HG02642 (cell line): ENCODE data around the gene ABR.
"Not testable (repeated sequence)": the region's sequence is repeated elsewhere in the genome, so short reads cannot be mapped to it uniquely, and the experiment has no call there.

Source experiments
- ATAC-seq: cut with Tn5 transposase; IDR thresholded peaks from one replicate; pipeline ENCODE4 v1.9.1; 2021; ENCODE audit warnings: mild to moderate bottlenecking; ENCODE audit not compliant: unreplicated experiment, poor library complexity

The ABR gene

GRCh38 chr17:1154704-1155103, 25.1 kb downstream of the ABR start:
- no peak for ATAC-seq

GRCh38 chr17:1153795-1154546, 25.8 kb downstream of the ABR start:
- no peak for ATAC-seq

- not testable (repeated sequence) for ATAC-seq
These were observed 27.2 kb downstream of the ABR start for GRCh38 chr17:1152582-1152981.

GRCh38 chr17:1150863-1151600, 28.7 kb downstream of the ABR start:
- ATAC-seq = no peak

GRCh38 chr17:1149869-1150268, 29.9 kb downstream of the ABR start:
- no peak for ATAC-seq

GRCh38 chr17:1147664-1148063, 32.1 kb downstream of the ABR start:
- ATAC-seq = no peak

GRCh38 chr17:1146561-1147265, 33.1 kb downstream of the ABR start:
- ATAC-seq = no peak

- ATAC-seq = no peak
These were observed 34.3 kb downstream of the ABR start for GRCh38 chr17:1145311-1145986.

- no peak for ATAC-seq
These were observed 35.6 kb downstream of the ABR start for GRCh38 chr17:1144162-1144561.

GRCh38 chr17:1143573-1143972, 36.2 kb downstream of the ABR start:
- ATAC-seq = no peak

- ATAC-seq = no peak
These were observed 37.2 kb downstream of the ABR start for GRCh38 chr17:1142561-1142971.

- no peak for ATAC-seq
These were observed 42.3 kb downstream of the ABR start for GRCh38 chr17:1137465-1137894.

- no peak for ATAC-seq
These were observed 43.0 kb downstream of the ABR start for GRCh38 chr17:1136748-1137147.

GRCh38 chr17:1134634-1135324, 45.0 kb downstream of the ABR start:
- ATAC-seq = no peak

GRCh38 chr17:1130191-1130590, 49.6 kb downstream of the ABR start:
- ATAC-seq = no peak

- not testable (repeated sequence) for ATAC-seq
These were observed 51.3 kb downstream of the ABR start for GRCh38 chr17:1128463-1128862.

GRCh38 chr17:1126801-1127550, 52.8 kb downstream of the ABR start:
- no peak for ATAC-seq

GRCh38 chr17:1126250-1126797, 53.5 kb downstream of the ABR start:
- no peak for ATAC-seq

- no peak for ATAC-seq
These were observed 54.0 kb downstream of the ABR start for GRCh38 chr17:1125788-1126145.
